ENCODE data around the gene VGLL1.

Gene VGLL1

GRCh38 chrX:136496186-136496763 is 35.7 kb upstream of the VGLL1 start:
- TF ChIP-seq, protein P1, sequence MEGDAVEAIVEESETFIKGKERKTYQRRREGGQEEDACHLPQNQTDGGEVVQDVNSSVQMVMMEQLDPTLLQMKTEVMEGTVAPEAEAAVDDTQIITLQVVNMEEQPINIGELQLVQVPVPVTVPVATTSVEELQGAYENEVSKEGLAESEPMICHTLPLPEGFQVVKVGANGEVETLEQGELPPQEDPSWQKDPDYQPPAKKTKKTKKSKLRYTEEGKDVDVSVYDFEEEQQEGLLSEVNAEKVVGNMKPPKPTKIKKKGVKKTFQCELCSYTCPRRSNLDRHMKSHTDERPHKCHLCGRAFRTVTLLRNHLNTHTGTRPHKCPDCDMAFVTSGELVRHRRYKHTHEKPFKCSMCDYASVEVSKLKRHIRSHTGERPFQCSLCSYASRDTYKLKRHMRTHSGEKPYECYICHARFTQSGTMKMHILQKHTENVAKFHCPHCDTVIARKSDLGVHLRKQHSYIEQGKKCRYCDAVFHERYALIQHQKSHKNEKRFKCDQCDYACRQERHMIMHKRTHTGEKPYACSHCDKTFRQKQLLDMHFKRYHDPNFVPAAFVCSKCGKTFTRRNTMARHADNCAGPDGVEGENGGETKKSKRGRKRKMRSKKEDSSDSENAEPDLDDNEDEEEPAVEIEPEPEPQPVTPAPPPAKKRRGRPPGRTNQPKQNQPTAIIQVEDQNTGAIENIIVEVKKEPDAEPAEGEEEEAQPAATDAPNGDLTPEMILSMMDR (IDR thresholded peaks at IDR 0.05; ENCODE audit: insufficient read depth, low read length, missing control alignments), result no peak
- no peak for DNase-seq (ENCODE audit: low read depth, low spot score)
- peak overlapping the region; percentile 67 for H3K4me3 ChIP-seq (ENCODE audit: low read depth, low read length)
- POLR2A ChIA-PET, result no interaction called here
- CTCF ChIA-PET, result no interaction called here

GRCh38 chrX:136496764-136497555 is 35.1 kb upstream of the VGLL1 start:
- CTCF ChIA-PET, result no interaction called here
- TF ChIP-seq, protein P1 (IDR thresholded peaks at IDR 0.05; ENCODE audit: insufficient read depth, low read length, missing control alignments), result no peak
- POLR2A ChIA-PET, result no interaction called here
- H3K4me3 ChIP-seq (ENCODE audit: low read depth, low read length), result peak overlapping the region; percentile 74
- DNase-seq (ENCODE audit: low read depth, low spot score), result peak; percentile 12

DNA sequence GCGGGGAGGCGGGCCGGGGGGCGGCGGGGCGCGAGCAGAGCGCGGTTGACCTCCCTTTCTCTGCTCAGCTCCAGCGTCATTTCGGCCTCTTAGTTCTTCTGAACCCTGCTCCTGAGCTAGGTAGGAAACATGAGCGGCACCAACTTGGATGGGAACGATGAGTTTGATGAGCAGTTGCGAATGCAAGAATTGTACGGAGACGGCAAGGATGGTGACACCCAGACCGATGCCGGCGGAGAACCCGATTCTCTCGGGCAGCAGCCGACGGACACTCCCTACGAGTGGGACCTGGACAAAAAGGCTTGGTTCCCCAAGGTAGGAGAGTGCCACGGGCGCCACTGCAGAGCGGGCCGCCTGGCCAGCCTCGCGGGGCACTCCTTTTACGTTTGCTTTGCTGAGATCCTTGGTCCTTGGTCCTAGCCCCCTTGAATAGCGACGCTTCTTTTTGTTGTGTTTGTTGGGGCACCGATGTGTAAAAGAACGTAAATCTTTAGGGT is 34.4 kb upstream of the VGLL1 start, which contains the start of gene HTATSF1:
Gene HTATSF1 (plus strand): TSS at position 37 of the 497 bp plus-strand sequence. CDS start 93 bp downstream, at position 130.
- CTCF ChIA-PET, result interaction anchor here (1.0 to 1.1 kb wide), 2 partner anchors 229 to 470 kb away, joined by 3 read pairs; no protein-coding TSS in a partner anchor
- POLR2A ChIA-PET, result no interaction called here
- DNase-seq (ENCODE audit: low read depth, low spot score), result no peak
- peak within 1 kb of the TSS; percentile 74 for H3K4me3 ChIP-seq (ENCODE audit: low read depth, low read length)
- TF ChIP-seq, protein P1 (IDR thresholded peaks at IDR 0.05; ENCODE audit: insufficient read depth, low read length, missing control alignments), result no peak

DNA sequence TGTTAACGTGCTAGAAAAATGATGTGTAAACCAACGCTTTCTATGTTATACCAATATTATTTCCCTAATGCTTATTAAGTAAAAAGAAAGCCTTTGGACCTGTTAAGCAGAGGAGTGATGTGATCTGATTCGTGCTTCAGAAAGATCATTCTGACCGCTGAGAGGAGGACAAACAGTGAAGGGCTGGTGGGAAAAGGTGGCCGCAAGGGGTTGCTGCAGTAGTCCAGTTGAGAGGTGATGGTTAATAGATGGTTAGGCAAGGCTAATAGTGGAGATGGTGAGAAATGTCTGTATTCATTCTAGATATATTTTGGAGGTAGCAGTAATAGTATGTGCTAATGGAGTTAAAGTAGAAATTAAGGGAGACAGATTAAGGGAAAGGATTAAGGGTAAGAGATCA is 12.9 kb upstream of the VGLL1 start:
- ChIA-PET POLR2A (no interaction called here), CTCF (no interaction called here)
- TF ChIP-seq, protein P1 (IDR thresholded peaks at IDR 0.05; ENCODE audit: insufficient read depth, low read length, missing control alignments), result no peak
- no peak overlapping the region for H3K4me3 ChIP-seq (ENCODE audit: low read depth, low read length)
- DNase-seq (ENCODE audit: low read depth, low spot score), result no peak

GRCh38 chrX:136523770-136524169 is 8.2 kb upstream of the VGLL1 start:
- TF ChIP-seq, protein P1 (IDR thresholded peaks at IDR 0.05; ENCODE audit: insufficient read depth, low read length, missing control alignments), result no peak
- ChIA-PET CTCF (interaction anchor here (0.9 to 2.2 kb wide), 2 partner anchors 55 to 185 kb away, joined by 3 to 4 read pairs; no protein-coding TSS in a partner anchor), POLR2A (no interaction called here)
- no peak overlapping the region for H3K4me3 ChIP-seq (ENCODE audit: low read depth, low read length)
- DNase-seq (ENCODE audit: low read depth, low spot score), result no peak
